HG02588 (cell line): ENCODE results near the gene TBC1D1.

Experiments
- ATAC-seq: cut with Tn5 transposase; IDR thresholded peaks from one replicate; pipeline ENCODE4 v1.9.1; 2021; ENCODE audit warnings: mild to moderate bottlenecking, moderate library complexity; ENCODE audit not compliant: unreplicated experiment

The TBC1D1 gene

GRCh38 chr4:37889849-37890800, 759 bp upstream of the TBC1D1 start:
- ATAC-seq, result peak; percentile 3

GRCh38 chr4:37891260-37892159, 626 bp downstream of the TBC1D1 start:
- peak; percentile 49 for ATAC-seq

- peak; percentile 50 for ATAC-seq
Measured at GRCh38 chr4:37892641-37893040, 1.8 kb downstream of the TBC1D1 start.

- ATAC-seq, result no peak
Measured at GRCh38 chr4:37893164-37893563, 2.3 kb downstream of the TBC1D1 start.

GRCh38 chr4:37895271-37895670, 4.4 kb downstream of the TBC1D1 start:
- ATAC-seq, result no peak

- no peak for ATAC-seq
Measured at GRCh38 chr4:37896206-37896860, 5.4 kb downstream of the TBC1D1 start.

GRCh38 chr4:37902212-37902611, 11.3 kb downstream of the TBC1D1 start:
- ATAC-seq, result no peak

- no peak for ATAC-seq
Measured at GRCh38 chr4:37902738-37903693, 12.1 kb downstream of the TBC1D1 start.

- ATAC-seq, result no peak
Measured at GRCh38 chr4:37903901-37904300, 13.0 kb downstream of the TBC1D1 start.

- ATAC-seq, result no peak
Measured at GRCh38 chr4:37904824-37905223, 13.9 kb downstream of the TBC1D1 start.

- ATAC-seq, result no peak
Measured at GRCh38 chr4:37905533-37906169, 14.8 kb downstream of the TBC1D1 start.

- ATAC-seq, result no peak
Measured at GRCh38 chr4:37908488-37909331, 17.8 kb downstream of the TBC1D1 start.

GRCh38 chr4:37909332-37910090, 18.6 kb downstream of the TBC1D1 start:
- no peak for ATAC-seq

GRCh38 chr4:37910091-37910486, 19.2 kb downstream of the TBC1D1 start:
- no peak for ATAC-seq

GRCh38 chr4:37914539-37914938, 23.7 kb downstream of the TBC1D1 start:
- ATAC-seq, result no peak

GRCh38 chr4:37917388-37917787, 26.5 kb downstream of the TBC1D1 start:
- no peak for ATAC-seq

- ATAC-seq, result no peak
Measured at GRCh38 chr4:37918653-37919052, 27.8 kb downstream of the TBC1D1 start.

GRCh38 chr4:37922328-37922727, 31.4 kb downstream of the TBC1D1 start:
- no peak for ATAC-seq
